Skeletal muscle satellite cell (primary cell): Measurements from ENCODE around the gene SMIM33.
A peak's percentile ranks its signal among the peaks of the same experiment; 100 is the strongest.
"Not testable (repeated sequence)": the region's sequence is repeated elsewhere in the genome, so short reads cannot be mapped to it uniquely, and the experiment has no call there.

ENCODE experiments used
- H3K27me3 ChIP-seq: 2 replicates; pipeline ENCODE4 v1.7.0; 2013; ENCODE audit warnings: low read length; ENCODE audit not compliant: control insufficient read depth, insufficient read depth
- H3K36me3 ChIP-seq: 2 replicates; pipeline ENCODE4 v1.7.0; 2013; ENCODE audit warnings: mild to moderate bottlenecking, control low read depth, low read length; ENCODE audit not compliant: insufficient read depth
- H3K4me1 ChIP-seq: 2 replicates; pipeline ENCODE4 v1.7.0; 2013; ENCODE audit warnings: low read length; ENCODE audit not compliant: control insufficient read depth, insufficient read depth
- H3K4me2 ChIP-seq: 2 replicates; pipeline ENCODE4 v1.7.0; 2013; ENCODE audit warnings: mild to moderate bottlenecking, low read length
- H3K4me3 ChIP-seq: 2 replicates; pipeline ENCODE4 v1.7.0; 2013; ENCODE audit warnings: low read length
- H3K9ac ChIP-seq: 2 replicates; pipeline ENCODE4 v1.7.0; 2013; ENCODE audit warnings: mild to moderate bottlenecking, low read depth, low read length, moderate library complexity
- H3K9me3 ChIP-seq: replicated peaks from 2 replicates; pipeline ENCODE4 v1.7.0; 2013; ENCODE audit warnings: mild to moderate bottlenecking, control low read depth, low read length

SMIM33 gene

GRCh38 chr5:139492700-139493192, 21.9 kb downstream of the SMIM33 start:
- Histone ChIP-seq H3K36me3 (no peaks in the 10 kb centered on the region), H3K4me3 (peak overlapping the region; percentile 24), H3K9ac (peak overlapping the region; percentile 20), H3K27me3 (no peaks in the 10 kb centered on the region), H3K4me2 (peak overlapping the region; percentile 64), H3K4me1 (peaks cover 34% of the 10 kb centered on the region), H3K9me3 (no peaks in the 10 kb centered on the region)

GRCh38 chr5:139494256-139494655, 23.5 kb downstream of the SMIM33 start:
- H3K9ac ChIP-seq = no peak overlapping the region
- no peak overlapping the region for H3K4me2 ChIP-seq
- H3K4me3 ChIP-seq = no peak overlapping the region
- H3K9me3 ChIP-seq = no peaks in the 10 kb centered on the region
- no peaks in the 10 kb centered on the region for H3K36me3 ChIP-seq
- no peaks in the 10 kb centered on the region for H3K27me3 ChIP-seq
- peaks cover 34% of the 10 kb centered on the region for H3K4me1 ChIP-seq

GRCh38 chr5:139494832-139495231, 24.0 kb downstream of the SMIM33 start:
- H3K4me3 ChIP-seq = no peak overlapping the region
- no peaks in the 10 kb centered on the region for H3K27me3 ChIP-seq
- no peaks in the 10 kb centered on the region for H3K36me3 ChIP-seq
- H3K4me2 ChIP-seq = no peak overlapping the region
- H3K4me1 ChIP-seq = peaks cover 34% of the 10 kb centered on the region
- H3K9ac ChIP-seq = no peak overlapping the region
- no peaks in the 10 kb centered on the region for H3K9me3 ChIP-seq

- H3K4me1 ChIP-seq = peaks cover 34% of the 10 kb centered on the region
- H3K9me3 ChIP-seq = no peaks in the 10 kb centered on the region
- no peaks in the 10 kb centered on the region for H3K36me3 ChIP-seq
- no peak overlapping the region for H3K9ac ChIP-seq
- H3K4me3 ChIP-seq = no peak overlapping the region
- peak overlapping the region; percentile 27 for H3K4me2 ChIP-seq
- H3K27me3 ChIP-seq = no peaks in the 10 kb centered on the region
Measured at GRCh38 chr5:139495638-139496435, 25.0 kb downstream of the SMIM33 start.

DNA sequence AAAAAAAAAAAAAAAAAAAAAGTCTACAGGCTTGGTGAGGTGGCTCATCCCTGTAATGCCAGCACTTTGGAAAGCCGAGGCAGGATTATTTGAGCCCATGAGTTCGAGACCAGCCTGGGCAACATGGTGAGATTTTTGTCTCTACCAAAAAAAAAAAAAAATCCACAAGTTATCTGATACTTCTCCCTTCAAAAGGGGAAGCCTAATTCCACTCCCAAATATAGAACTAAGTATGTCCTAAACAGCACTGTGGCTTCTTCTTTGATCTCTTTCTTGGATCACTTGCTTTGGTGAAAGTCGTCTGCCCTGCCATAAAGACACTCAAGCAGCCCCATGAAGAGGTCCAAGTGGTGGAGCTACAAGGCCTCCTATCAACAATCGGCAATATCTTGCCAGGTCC, 30.6 kb downstream of the SMIM33 start:
- no peak overlapping the region for H3K4me3 ChIP-seq
- no peaks in the 10 kb centered on the region for H3K36me3 ChIP-seq
- no peak overlapping the region for H3K9ac ChIP-seq
- H3K4me2 ChIP-seq = no peak overlapping the region
- peaks cover 3% of the 10 kb centered on the region for H3K4me1 ChIP-seq
- no peaks in the 10 kb centered on the region for H3K9me3 ChIP-seq
- no peaks in the 10 kb centered on the region for H3K27me3 ChIP-seq

GRCh38 chr5:139503036-139503817, 32.4 kb downstream of the SMIM33 start:
- H3K4me3 ChIP-seq, H3K9me3 ChIP-seq, H3K27me3 ChIP-seq: not testable (repeated sequence)

DNA sequence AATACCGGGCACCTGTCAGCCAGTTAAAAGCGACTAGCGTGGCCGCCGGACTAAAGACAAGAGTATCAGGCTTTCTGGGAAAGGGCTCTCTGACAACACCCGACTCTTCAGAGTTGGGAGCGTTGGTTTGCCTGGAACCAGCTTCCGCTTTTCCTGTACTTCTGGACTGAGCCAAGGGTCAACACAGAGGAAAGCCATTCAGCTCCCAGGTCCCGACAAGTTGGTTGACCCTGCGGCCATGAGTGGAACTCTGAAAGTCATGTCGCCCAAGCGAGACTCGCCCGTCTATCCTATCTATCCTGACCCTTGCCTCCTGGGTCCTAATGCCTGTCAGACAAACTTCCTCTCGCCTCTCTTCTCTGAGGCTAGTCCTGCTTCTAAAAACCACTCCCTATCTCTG, 33.1 kb downstream of the SMIM33 start:
- not testable (repeated sequence) for H3K27me3 ChIP-seq, H3K4me3 ChIP-seq, H3K36me3 ChIP-seq, H3K4me1 ChIP-seq, H3K9me3 ChIP-seq, H3K9ac ChIP-seq
- peak overlapping the region; percentile 35 for H3K4me2 ChIP-seq

More at GRCh38 chr5:139503036-139503817, 32.4 kb downstream of the SMIM33 start:
- H3K4me1 ChIP-seq, H3K4me2 ChIP-seq, H3K36me3 ChIP-seq, H3K9ac ChIP-seq: not testable (repeated sequence)

DNA sequence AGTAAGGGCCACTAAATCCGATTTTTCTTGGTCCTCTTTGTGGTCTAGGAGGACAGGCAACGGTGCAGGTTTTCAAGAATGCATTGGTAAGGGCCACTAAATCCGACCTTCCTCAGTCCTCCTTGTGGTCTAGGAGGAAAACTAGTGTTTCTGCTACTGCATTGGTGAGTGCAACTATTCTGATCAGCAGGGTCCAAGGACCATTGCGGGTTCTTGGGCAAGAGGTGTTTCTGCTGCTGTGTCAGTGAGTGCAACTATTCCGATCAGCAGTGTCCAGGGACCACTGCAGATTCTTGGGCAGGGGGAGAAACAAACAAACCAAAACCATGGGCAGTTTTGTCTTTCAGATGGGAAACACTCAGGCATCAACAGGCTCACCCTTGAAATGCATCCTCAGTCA, 33.9 kb downstream of the SMIM33 start:
- H3K4me1 ChIP-seq, H3K9me3 ChIP-seq, H3K4me2 ChIP-seq, H3K36me3 ChIP-seq, H3K4me3 ChIP-seq, H3K9ac ChIP-seq, H3K27me3 ChIP-seq: not testable (repeated sequence)

- Histone ChIP-seq H3K9me3 (no peaks in the 10 kb centered on the region), H3K4me3 (no peak overlapping the region), H3K27me3 (no peaks in the 10 kb centered on the region), H3K9ac (no peak overlapping the region), H3K36me3 (no peaks in the 10 kb centered on the region), H3K4me2 (no peak overlapping the region), H3K4me1 (peaks cover 4% of the 10 kb centered on the region)
Measured at GRCh38 chr5:139512786-139513390, 42.1 kb downstream of the SMIM33 start.

DNA sequence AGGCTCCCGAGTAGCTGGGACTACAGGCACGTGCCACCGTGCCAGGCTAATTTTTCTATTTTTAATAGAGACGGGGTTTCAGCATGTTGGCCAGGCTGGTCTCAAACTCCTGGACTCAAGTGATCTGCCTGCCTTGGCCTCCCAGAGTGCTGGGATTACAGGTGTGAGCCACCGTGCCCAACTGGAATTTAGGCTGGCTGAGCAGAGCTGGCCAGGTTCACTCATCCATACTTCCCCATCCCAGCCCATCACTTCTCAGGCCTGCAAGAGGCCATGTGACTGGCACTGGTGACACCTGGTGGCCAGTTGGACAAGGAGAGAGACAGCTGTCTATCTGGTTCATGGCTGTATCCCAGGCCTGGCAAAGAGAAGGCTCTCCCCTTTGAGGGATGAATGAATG, 42.6 kb downstream of the SMIM33 start:
- not testable (repeated sequence) for H3K4me2 ChIP-seq, H3K4me3 ChIP-seq, H3K4me1 ChIP-seq, H3K9me3 ChIP-seq, H3K9ac ChIP-seq, H3K27me3 ChIP-seq, H3K36me3 ChIP-seq

DNA sequence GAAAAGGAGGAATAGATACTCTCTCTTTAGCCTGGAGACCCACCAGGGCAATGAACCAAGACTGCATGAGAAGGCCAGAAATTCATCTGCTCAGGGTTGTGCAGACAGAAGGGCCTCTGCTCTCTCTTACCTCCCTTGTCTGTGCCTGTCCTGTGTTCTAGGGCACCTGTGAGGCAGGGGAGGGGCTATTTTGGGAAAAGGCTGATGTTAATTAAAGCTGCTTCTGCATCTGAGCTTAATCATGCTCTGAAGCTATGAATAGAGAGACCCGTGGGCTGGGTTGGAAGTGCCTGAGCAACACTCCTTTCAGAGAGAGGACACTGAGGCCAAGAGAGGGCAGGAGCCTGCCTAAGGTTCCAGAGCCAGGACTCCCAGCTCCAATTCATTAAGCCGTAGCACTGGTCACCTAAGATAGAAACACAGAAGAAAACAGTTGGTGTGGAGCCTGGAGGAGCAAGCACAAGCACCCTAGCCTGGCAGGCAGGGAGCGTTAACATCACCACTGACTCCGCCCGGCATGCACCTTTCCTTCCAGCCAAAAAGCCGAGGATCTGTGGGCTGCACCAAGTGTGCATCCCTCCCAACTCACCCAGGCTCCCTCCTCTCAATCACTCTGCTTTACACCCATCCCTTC, 43.2 kb downstream of the SMIM33 start:
- Histone ChIP-seq H3K4me2 (no peak overlapping the region), H3K36me3 (no peaks in the 10 kb centered on the region), H3K4me3 (no peak overlapping the region), H3K9ac (no peak overlapping the region), H3K27me3 (no peaks in the 10 kb centered on the region), H3K9me3 (no peaks in the 10 kb centered on the region), H3K4me1 (peaks cover 4% of the 10 kb centered on the region)
